Calu3 (cell line): ENCODE measurements around the gene MACROD2. TPM values are rescaled to one million over a fixed set of nuclear protein-coding genes. Genes with fewer than 3 reads are reported as not detected.

Experiments
- BruUV-seq: library from RNA; stranded (reverse); fragments of 400-500 nt; replicated peaks from 2 replicates; lab custom pipeline; 2021; lab: Mats Ljungman, UMichigan
- CTCF ChIA-PET: fragments of 300-600 bp; sonication (Branson Sonifier 250); formaldehyde crosslinking; loops from one replicate; lab custom pipeline; 2022; ENCODE audit warnings: antibody characterized with exemption; lab: Charles Lee
- DNase-seq: peaks from one replicate; pipeline ENCODE4 v3.0.0; 2022
- H3K27ac Mint-ChIP-seq: one replicate; pipeline ENCODE4 v1.8.0; 2022; ENCODE audit warnings: mixed read lengths; ENCODE audit not compliant: unreplicated experiment
- H3K27me3 Mint-ChIP-seq: one replicate; pipeline ENCODE4 v1.8.0; 2022; ENCODE audit warnings: mixed read lengths; ENCODE audit not compliant: unreplicated experiment
- H3K36me3 Mint-ChIP-seq: one replicate; pipeline ENCODE4 v1.8.0; 2022; ENCODE audit warnings: mild to moderate bottlenecking, moderate library complexity, mixed read lengths; ENCODE audit not compliant: insufficient read depth, unreplicated experiment
- H3K4me1 Mint-ChIP-seq: one replicate; pipeline ENCODE4 v1.8.0; 2022; ENCODE audit warnings: mild to moderate bottlenecking, low read depth, mixed read lengths; ENCODE audit not compliant: unreplicated experiment
- H3K4me3 Mint-ChIP-seq: one replicate; pipeline ENCODE4 v1.8.0; 2022; ENCODE audit warnings: mild to moderate bottlenecking, low read depth, moderate library complexity, mixed read lengths; ENCODE audit not compliant: unreplicated experiment
- H3K9me3 Mint-ChIP-seq: one replicate; pipeline ENCODE4 v1.8.0; 2022; ENCODE audit warnings: low read depth, mixed read lengths; ENCODE audit not compliant: unreplicated experiment
- CTCF ChIP-seq: fragments of 200-600 bp; IDR thresholded peaks from one replicate; pipeline ENCODE4 v1.8.0; 2022; ENCODE audit warnings: antibody characterized with exemption; ENCODE audit not compliant: unreplicated experiment
- intact Hi-C: fragments of 100-400 bp; cut with micrococcal nuclease; formaldehyde crosslinking; loops from one replicate; pipeline ENCODE4 v1.10.0; 2022; ENCODE audit not compliant: unreplicated experiment
- total RNA-seq: library from RNA; stranded (reverse); gene quantifications from 2 replicates; pipeline ENCODE4 v1.2.3, GENCODE V29; 2022

MACROD2 gene
- total RNA-seq, 1 experiment from 2014 or later = 29.4 TPM

GRCh38 chr20:16097788-16098187 lies 2102.5 kb downstream of the MACROD2 start:
- TF ChIP-seq CTCF = no peak
- intact Hi-C loops = no loop called here
- Mint-ChIP-seq H3K36me3 (no peaks in the 10 kb centered on the region), H3K4me3 (no peak overlapping the region), H3K27me3 (no peaks in the 10 kb centered on the region), H3K9me3 (no peaks in the 10 kb centered on the region), H3K4me1 (no peaks in the 10 kb centered on the region), H3K27ac (no peak overlapping the region)
- no TSS peak for BruUV-seq
- CTCF ChIA-PET = no interaction called here
- DNase-seq = no peak

GRCh38 chr20:16098890-16099639 lies 2103.7 kb downstream of the MACROD2 start:
- no peak for DNase-seq
- no peak for TF ChIP-seq CTCF
- Mint-ChIP-seq H3K9me3 (no peaks in the 10 kb centered on the region), H3K36me3 (no peaks in the 10 kb centered on the region), H3K4me3 (no peak overlapping the region), H3K27ac (no peak overlapping the region), H3K27me3 (no peaks in the 10 kb centered on the region), H3K4me1 (no peaks in the 10 kb centered on the region)
- BruUV-seq = no TSS peak
- intact Hi-C loops = no loop called here
- CTCF ChIA-PET = no interaction called here

- TF ChIP-seq CTCF = no peak
- Mint-ChIP-seq H3K27ac (no peak overlapping the region), H3K4me3 (no peak overlapping the region), H3K4me1 (no peaks in the 10 kb centered on the region), H3K9me3 (no peaks in the 10 kb centered on the region), H3K27me3 (no peaks in the 10 kb centered on the region), H3K36me3 (no peaks in the 10 kb centered on the region)
- BruUV-seq = no TSS peak
- CTCF ChIA-PET = no interaction called here
- intact Hi-C loops = no loop called here
- DNase-seq = no peak
Measured at GRCh38 chr20:16100111-16100510, 2104.8 kb downstream of the MACROD2 start.

- CTCF ChIA-PET = no interaction called here
- no TSS peak for BruUV-seq
- intact Hi-C loops = no loop called here
Measured at GRCh38 chr20:16100767-16101166, 2105.5 kb downstream of the MACROD2 start.

More at GRCh38 chr20:16100767-16101166, 2105.5 kb downstream of the MACROD2 start:
- Mint-ChIP-seq H3K27ac (no peak overlapping the region), H3K4me1 (no peaks in the 10 kb centered on the region), H3K27me3 (no peaks in the 10 kb centered on the region), H3K9me3 (no peaks in the 10 kb centered on the region), H3K36me3 (no peaks in the 10 kb centered on the region), H3K4me3 (no peak overlapping the region)
- no peak for DNase-seq
- no peak for TF ChIP-seq CTCF

Other genes starting within 250 kb of the MACROD2 start
- gene ESF1, start 210.6 kb upstream of the MACROD2 start, total RNA-seq = 14.7 and 15.1 TPM in 2 replicates
- 12.8 and 16.3 TPM in 2 replicates for gene NDUFAF5, start 210.5 kb upstream of the MACROD2 start, total RNA-seq
- not detected in 2 replicates for gene SEL1L2, start 4.9 kb upstream of the MACROD2 start, total RNA-seq